Activated CD4-positive, alpha-beta T cell treated with anti-CD3 and anti-CD28 coated beads, Interleukin-2, amount 50 U/mL, for 16 hours (primary cell): ENCODE results near the gene GPC1.

ENCODE experiments used
- DNase-seq: peaks from one replicate; pipeline ENCODE4 v3.0.0-alpha.2; 2020

The GPC1 gene

DNA sequence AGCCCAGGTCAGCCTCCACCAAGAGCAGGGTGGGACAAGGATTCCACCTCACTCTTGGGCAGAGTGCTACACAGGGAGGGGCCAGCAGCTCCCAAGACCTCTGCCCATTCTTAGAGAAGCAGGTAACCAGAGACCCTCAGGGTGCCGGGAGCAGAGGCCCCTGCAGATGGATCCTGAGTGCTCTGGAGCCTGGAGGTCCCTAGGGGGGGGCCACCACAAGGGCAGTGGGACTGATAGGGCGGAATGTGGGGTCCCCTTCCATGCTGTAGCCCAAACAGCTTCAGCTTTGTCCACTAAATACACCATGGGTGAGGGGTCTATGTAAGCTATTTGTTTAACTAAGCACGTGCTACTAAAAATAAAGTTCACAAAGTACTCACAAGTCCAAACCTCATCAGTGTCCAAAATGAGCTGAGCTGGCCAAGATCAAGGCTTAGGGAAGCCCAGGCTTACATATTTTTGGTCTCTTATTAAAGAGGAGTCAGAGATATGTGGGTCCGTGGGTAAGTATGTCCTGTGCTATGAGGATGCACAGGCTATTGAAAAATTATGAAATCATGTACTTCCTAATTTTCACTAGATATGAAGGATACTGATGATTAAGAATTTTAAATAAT is 21.5 kb upstream of the GPC1 start:
- DNase-seq: no peak

DNA sequence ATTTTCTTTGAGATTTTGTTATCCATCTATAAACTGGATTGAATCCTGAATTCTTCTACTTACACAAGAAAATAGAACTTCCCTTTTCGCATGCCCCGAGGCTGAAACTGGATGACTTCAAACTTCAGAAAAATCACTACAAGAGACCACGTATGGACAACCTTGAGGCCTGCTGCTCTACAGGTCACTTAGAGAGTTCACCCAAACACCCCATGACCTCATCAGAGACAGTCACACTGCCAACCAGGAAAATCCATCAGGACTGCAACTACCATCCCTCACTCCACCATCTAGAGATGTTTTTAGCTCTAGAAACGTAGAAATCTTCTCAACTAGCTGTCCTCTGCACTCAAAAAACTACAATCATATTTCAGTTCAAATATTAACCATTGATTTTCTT is 18.6 kb upstream of the GPC1 start:
- no peak for DNase-seq

DNA sequence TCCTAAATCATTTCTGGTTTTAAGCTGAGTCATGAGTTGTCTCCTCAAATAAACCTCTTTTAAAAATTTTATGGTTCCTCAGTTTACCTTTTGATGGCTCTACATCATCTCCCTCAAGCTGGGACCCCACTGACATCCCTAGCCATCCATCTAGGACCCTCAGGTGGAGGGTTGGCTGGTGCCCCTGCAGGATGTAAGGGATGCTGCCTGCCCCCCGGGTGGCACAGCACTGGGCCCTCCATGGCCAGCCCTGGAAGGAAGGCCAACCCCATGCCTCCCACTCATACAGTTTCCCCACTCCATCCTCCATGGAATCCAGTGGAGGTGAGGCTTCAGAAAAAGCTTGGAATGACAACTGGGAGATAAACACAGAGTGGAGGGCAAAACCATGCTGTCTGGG is 17.2 kb upstream of the GPC1 start:
- no peak for DNase-seq

DNA sequence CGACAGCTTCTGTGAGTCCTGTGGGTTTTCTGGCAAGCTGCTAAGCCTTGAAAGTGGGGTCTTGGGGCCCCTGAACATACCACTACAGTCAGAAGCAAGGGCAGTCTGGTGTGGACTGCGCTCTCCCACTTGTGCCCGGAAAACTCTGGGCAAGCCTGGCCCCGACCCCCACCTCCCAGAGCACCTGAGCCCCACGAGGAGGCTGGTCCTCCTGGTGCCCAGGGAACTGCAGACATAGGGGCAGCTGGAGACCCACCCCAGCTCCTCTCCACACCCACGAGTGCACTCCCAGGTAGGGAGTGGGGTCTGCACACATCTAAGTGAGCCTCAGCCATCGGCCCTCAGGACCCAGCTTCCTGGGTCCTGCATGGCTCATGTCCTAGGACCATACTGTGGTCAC is 16.2 kb upstream of the GPC1 start:
- no peak for DNase-seq

DNA sequence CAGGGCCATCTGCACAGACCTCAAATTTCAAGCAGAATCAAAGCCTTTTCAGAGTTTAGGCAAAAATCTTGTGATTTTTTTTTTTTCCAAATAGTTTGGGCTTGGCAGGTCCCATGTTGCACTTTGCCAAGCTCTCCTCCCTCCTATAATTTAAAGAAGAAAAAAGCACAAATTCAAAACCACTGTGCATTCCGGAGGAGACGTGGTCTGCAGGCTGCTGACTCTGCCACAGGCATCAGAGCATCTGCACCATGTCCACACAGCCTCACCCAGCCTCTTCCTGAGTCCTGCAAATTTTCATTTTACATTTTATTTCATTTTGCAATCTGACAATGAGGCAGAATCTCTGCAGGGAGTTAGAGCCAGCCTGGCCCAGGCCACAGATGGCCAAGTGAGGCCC is 15.7 kb upstream of the GPC1 start:
- no peak for DNase-seq

DNA sequence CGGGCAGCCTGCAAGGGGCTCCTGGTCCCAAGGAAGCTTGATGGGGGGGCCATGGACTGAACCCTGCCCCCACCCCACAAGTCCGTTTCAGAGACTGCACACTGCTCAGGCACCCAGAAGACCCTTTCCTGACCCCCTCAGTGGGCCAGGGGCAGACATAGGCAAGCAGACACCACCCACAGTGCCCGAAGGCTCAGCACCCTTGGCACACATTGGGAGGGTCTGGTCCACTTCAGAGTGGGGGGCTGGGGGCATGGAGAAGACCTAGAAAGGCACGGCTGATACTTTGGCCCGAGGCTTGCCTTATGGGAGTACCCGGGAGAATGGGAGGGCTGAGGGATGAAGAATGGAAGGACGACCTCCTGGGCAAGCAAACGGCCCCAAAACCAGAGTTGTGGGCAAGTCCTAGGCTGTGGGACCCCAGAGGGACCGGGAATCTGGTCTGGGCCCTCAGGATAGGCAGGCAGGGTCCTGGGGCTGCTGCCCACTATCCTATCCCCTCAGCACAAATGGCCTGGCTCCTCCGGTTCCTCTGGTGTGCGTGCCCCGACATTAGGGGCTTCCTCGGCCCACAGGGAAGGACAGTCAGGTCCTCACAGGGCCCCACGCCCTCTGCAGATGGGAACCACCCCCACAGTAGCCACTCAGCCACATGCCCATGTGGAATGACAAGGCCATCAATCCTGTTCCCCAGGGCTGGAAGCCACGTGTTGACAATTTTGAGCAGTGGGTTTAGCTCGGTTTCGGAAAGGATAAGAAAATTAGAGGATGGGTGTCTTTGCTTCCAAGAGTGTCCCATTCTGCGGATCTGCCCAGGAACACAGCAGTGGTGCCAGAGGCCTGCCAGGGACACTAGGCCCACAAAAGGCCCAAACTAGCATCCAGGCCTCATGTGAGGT is 15.0 kb upstream of the GPC1 start:
- DNase-seq: no peak

DNA sequence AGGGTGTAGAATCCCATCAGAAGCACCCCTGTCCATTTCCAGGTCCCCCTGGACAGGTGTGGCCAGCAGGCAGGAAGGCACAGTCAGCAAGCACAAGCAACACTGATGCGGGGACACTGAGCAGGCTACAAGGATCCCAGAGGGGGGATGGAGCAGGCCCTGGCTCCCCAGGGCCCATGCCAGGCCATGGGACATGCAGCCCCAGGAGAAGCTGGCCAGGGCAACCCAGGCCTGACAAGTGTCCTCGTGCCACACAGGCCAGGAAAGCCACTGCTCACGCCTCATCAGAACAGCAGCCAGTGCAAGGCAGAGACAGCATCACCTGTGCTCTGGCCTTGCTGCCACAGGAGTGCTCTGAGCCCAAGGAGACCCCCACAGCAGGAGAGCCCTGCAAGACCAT is 14.1 kb upstream of the GPC1 start:
- DNase-seq: no peak

DNA sequence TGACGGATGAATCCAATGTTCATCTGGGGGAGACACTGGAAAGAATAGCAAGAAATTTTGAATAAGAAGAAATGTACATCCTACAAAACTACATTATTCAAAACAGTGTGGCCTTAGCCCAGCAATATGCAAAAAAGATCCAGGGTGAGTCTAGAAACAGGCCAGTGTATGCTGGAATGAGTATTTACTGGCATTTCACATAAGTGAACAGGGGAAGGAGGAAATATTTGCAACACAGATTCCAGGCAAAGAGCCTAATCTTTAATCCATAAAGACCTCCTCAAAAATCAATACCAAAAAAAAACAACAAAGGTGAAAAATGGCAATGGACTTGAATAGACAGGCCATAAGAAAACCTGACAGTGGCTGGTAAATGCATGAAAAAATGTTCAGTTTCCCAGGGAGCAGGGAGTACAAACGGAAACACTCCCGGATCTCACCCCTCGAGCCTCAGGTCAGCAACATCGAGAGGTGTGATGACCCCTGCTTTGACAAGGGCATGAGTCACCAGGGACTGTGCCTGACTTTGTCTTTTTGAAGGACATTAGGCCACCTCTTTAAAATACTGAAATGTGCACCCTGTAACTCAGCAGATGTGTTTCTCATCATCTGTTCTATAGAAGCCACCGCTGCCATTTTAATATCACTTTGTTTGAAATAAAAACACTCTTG is 12.7 kb upstream of the GPC1 start:
- no peak for DNase-seq

DNA sequence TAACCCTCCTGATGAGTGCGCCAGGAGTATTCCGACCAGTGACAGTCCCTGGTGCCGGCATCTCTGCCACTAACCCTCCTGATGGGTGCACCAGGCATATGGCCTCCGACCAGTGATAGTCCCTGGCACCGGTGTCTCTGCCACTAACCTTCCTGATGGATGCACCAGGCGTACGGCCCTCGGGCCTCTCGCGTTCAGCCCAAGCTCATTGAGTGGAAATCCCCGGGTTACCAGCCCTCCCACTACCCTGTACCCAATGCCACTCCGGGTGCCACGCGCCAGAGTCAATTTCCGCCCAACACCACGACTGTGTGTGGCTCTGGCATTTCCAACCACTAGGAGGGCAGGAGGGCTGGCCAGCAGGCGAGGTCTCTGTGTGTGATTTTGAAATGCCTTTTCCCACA is 11.7 kb upstream of the GPC1 start:
- DNase-seq: no peak

DNA sequence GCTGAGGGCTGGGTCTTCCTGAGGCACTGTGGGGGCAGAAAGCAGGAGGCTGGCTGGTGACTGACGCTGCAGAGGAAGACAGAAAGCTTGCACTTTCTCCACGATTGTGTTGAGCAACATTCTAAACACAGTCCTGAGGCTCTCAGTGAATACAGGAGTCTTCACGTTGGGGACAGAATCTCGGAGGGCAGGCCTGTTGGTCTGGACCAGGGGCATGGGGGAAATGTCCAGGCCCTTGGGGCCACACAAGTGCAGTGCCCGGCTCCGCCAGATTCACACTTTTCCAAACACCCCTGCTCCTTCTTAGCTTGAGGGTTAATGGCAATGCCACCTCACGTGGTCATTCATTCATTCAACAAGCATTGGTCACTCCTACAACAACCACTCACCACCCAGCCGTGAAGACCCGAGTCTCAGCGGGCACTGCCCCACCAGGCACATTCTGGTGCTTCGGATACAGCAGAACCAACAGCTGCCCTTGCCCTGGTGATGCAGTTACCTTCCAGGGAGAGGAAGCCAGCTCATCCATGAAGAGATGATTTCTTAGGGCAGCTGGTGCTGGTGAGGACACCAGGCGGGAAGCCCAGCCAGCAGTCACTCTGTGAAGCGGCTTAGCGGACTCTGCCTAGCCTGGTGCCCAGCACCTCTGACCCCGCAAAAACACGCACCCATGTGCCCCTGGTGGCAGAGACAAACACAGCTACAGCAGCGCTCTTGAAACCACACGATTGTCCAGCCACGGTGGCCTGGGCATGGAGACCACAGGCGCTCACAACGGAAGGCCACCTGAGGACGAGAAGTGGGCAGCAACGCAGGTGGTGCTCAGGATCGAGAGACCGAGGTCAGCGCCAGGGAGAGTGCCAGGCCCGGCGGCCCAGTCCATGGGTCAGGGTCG is 10.9 kb upstream of the GPC1 start:
- DNase-seq: no peak

DNA sequence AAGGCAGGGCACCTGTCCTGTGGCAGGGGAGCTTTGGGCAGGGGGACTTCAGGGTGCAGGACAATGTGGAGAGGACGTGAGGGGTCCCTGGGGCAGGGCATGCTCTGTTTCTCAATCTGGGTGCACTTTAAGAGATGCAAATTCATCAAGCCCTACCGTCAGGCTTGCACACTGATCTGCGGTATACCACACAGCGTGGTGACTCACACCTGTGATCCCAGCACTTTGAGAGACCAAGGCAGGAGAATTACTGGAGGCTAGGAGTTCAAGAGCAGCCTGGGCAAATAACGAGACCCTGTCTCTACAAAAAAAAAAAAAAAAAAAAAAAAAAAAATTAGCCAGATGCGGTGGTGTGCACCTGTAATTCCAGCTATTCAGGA is 10.2 kb upstream of the GPC1 start:
- DNase-seq: no peak

DNA sequence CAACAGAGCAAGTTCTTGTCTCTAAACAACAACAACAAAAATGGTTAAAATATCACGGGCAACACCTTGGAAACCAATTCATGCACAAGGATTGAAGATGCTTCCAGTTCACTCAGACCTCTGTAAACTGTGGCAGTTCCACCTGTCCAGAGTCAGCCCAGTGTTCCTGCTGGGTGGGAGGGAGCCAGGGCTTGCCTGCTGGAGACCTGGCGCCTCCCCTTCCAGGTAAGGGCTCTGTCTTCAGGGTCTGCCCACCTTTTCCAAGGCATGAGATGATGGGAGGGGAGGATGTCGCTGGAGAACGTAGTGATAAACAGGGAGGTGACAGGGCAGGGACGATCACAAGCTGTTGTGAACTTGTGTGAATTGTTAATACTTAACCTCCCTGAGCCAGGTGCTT is 9.8 kb upstream of the GPC1 start:
- DNase-seq: no peak

DNA sequence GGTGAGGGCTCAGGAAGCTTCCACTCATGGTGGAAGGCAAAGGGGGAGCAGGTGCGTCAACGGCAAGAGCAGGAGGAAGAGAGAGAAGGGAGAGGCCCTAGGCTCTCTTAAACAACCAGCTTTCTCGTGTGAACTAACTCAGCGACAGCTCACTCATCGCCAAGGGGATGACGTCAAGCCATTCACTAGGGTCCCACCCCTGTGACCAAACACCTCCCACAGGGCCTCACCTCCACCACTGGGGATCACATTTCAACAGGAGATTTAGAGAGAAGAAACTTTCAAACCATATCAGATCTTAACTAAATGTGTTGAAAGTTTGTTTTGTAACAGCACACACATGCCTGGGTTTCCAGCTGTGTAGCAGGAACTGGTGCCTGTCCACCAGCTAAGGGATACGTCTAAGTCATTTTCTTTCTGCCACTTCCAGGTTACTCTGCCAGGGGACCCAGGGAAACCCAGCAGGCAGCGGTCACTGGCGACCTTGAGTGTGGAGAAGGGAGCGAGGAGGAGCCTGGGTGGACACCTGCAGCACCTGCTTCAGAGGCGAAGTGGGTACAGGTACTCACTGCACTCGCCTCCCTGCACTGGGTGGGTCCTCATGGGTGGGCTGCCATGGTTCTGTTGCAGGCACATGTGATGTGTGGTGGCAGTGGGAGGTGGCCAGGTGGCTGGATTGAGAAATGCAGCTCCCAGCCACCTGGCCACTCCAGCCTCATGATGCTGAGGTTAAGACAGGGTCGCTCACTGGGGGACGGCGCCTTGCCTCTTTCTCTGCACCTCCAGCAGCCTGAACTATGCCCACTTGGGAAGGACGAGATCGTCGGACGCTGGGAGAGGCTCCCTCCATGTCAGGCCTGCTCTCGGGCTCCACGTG is 8.4 kb upstream of the GPC1 start:
- no peak for DNase-seq

DNA sequence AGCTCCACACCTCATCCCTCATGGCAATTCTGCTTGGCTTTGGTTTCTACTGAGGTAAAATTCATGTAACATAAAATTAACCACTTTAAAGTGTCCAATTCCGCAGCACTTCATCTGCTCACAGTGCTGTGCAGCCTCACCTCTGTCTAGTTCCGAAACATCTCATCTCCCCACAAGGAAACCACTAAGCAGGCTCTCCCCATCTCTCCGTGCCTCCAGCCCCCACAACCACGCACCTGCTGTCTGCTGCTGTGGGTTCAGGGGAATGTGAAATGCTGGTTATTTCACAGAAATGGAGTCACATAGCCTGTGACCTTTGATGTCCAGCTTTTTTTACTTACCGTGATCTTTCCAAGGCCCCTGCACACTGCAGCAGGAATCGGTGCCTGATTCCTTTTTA is 7.7 kb upstream of the GPC1 start:
- no peak for DNase-seq

DNA sequence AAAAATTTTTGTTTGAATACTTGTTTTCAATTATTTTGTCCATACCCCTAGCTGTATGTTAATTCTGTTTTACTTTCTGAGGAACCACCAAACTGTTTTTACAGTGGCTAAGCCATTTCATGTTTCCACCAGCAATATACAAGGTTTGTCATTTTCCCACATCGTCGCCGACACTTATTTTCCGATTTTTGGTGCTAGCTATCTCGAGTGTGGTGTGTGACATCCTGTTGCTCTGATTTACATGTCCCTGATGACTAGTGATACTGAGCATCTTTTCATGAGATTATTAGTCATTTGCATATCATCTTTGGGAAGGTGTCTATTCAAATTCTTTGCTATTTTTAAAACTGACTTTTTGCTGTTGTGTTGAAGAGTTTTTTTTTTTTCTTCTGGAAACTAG is 7.2 kb upstream of the GPC1 start:
- DNase-seq: no peak

DNA sequence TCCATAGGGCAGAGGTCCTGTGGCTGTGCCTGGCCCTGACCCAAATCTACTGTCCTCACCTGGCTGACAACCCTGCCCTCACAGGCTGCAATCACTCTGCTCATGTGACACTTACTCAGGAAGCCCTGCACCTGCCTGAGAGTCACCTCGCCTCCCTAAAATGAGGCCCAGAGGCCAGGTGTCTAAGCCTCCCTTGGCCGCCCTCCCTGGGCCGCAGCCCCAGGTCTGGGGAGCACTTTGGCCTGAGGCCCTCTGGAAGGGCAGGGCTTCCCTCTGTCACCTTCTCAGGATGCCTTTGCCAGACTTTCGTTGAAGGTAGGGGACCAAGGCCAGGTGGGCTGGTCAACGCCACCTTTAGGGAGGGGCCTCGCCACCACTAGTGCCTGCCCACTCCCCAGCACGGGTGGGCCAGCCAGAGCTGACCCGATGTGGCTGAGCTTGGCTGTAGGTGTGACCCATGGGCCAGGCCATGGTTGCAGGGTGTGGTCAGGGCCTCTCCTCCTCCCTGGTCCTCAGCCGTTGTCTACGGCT is 6.1 kb upstream of the GPC1 start:
- no peak for DNase-seq

DNA sequence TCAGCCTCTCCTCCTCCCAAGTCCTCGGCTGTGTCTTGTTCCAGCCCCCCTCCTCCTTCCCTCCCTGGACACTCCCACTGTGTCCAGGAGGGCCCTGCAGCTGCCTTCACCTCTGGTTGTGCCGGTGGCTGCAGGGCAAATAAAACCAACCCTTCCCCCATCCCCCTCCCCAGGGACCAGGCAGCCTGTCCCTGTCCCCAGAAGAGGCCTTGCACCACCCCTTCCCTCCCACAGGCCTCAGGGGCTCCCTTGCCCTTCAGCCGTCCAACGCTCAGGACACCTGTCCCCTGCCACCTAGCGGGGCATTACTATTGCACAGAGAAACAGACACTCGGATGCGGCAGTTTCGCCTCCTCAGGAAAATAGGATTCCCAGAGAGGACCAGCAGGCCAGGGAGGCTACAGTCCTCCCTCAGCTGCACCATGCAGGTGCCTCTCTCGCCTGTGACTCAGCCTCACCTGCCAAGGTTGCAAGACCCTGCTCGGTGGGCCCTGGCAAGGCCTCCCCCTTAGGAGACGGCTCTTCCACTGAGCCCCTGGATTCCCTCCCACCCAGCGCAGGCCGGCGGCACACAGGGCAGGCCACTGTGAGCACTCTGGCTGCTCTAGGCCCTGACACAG is 5.5 kb upstream of the GPC1 start:
- no peak for DNase-seq

DNA sequence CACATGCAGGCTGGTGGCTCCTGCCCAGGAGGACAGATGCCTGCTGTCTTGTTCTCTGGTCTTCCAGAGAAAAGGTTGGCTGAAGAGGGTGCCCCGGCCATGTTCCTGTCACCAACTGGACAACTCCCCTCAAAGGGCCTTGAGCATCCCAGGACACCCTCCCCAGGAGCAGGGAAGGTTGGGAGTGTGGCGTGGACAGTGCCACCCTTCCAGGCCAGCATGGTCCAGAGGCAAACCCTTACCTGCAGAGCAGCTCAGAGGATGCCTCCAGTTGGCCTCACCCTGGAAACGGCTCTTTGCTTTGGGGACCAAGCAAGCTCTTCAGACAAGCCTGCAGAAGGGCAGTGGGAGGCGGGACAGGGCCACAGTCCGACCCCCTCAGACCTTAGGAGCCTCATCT is 4.9 kb upstream of the GPC1 start:
- DNase-seq: no peak

DNA sequence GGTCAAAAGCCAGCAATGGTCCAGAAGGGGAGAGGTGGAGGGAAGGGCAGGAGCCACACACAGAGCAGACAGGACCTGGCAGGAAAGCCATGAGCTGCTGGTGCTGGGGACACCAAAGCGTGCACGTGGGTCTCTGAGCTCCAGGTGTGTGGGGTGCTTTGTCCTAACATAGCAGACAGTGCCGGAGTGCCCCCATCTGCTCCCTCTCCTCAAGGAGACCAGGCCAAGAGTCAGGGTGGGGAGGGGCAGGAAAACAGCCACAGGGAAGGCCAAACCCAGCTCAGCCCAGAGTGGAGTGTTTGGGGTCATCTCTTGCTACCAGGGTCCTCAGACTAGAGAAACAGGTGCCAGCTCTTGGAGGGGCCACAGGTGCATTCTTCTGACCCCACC is 4.2 kb upstream of the GPC1 start:
- DNase-seq: no peak

DNA sequence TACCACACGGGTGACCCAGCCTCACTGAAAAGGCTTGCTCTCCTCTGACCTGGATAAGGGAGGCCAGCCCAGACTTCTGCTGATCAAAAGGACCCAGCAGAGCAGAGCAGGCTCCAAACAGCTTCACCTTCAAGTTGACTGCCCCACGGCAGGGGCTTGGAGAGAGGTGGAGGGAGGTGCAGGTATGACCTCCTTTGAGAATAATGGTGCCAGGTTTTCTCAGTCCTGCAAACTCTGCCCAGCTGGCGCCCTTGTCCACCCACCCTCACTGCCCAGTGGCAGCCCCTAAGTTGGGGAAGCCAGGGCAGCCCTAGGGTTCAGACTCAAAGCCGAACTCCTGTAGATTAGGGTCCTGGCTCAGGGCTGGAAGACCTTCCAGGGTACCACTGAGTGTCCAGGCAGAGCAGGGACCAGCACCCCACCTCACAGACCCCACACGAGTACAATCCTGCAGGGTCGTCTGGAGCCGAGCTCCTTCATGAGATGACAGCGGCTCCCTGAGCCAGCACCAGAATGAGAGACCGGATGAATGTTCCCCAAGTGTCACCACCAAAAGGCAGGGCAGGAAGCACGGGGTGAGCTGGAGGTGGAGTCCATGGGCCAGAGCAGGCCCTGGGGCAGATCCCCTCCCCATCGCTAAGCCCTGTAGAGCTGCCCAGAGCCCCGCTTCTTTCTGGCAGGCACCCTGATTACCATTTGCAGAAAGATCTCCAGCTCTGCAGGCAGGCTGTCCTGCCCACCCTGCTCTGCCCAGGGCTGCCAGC is 3.6 kb upstream of the GPC1 start:
- no peak for DNase-seq

DNA sequence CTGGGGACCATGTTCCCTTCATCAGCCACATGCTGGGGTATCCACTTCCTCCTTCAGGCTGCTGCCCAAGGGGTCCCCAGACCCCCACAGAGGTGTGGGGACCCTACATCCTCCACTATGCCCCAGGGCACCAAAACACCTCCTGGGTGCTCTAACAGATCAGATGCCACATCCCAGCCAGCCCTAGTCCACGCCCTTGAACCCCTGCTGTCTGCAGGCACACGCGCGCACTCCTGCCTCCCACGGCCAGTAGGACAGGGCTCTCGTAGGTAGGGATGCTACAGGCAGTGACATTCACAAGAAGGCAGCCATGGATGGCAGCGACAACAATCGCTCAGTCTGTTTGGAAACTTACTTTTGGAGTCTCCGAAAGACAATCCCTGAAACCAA is 3.0 kb upstream of the GPC1 start:
- DNase-seq: no peak
